Caco-2 (cell line): ENCODE data around the gene RAB11FIP4. TPM values are rescaled to one million over a fixed set of nuclear protein-coding genes. Genes with fewer than 3 reads are reported as not detected.

Source experiments
- BruUV-seq: library from RNA; stranded (reverse); fragments of 400-500 nt; replicated peaks from 2 replicates; lab custom pipeline; 2021; lab: Mats Ljungman, UMichigan
- CTCF ChIA-PET: fragments of 300-600 bp; sonication (Branson Sonifier 250); formaldehyde crosslinking; loops from one replicate; lab custom pipeline; 2022; ENCODE audit warnings: antibody characterized with exemption; lab: Charles Lee
- POLR2A ChIA-PET: fragments of 300-600 bp; sonication (Branson Sonifier 250); formaldehyde crosslinking; loops from one replicate; lab custom pipeline; 2022; ENCODE audit warnings: antibody characterized with exemption; lab: Charles Lee
- DNase-seq, 2 experiments: peaks; one replicate each; pipeline versions ENCODE4 v3.0.0 to v3.0.0-alpha.2; 2020 to 2022
- H3K27me3 ChIP-seq: replicated peaks from 2 replicates; pipeline ENCODE4 v1.6.0; 2011; ENCODE audit warnings: low read length; ENCODE audit not compliant: control insufficient read depth, insufficient read depth
- H3K36me3 ChIP-seq: 2 replicates; pipeline ENCODE4 v1.5.1; 2011; ENCODE audit warnings: low read length; ENCODE audit not compliant: control insufficient read depth, insufficient read depth
- H3K4me1 ChIP-seq: fragments of 250-450 bp; sonication (Bioruptor Pico); 2 replicates; pipeline ENCODE4 v1.5.1; 2020; ENCODE audit warnings: mild to moderate bottlenecking
- H3K4me3 ChIP-seq: 2 replicates; pipeline ENCODE4 v1.5.1; 2011; ENCODE audit warnings: low read depth, mild to moderate bottlenecking, control low read depth, low read length
- H3K9me3 ChIP-seq: fragments of 250-450 bp; sonication (Bioruptor Pico); 2 replicates; pipeline ENCODE4 v1.5.1; 2020; ENCODE audit warnings: mild to moderate bottlenecking, moderate library complexity
- H3K27ac Mint-ChIP-seq: one replicate; pipeline ENCODE4 v1.8.0; 2022; ENCODE audit warnings: mixed read lengths; ENCODE audit not compliant: unreplicated experiment
- H3K27me3 Mint-ChIP-seq: one replicate; pipeline ENCODE4 v1.8.0; 2022; ENCODE audit warnings: mixed read lengths; ENCODE audit not compliant: insufficient read depth, unreplicated experiment
- H3K36me3 Mint-ChIP-seq: one replicate; pipeline ENCODE4 v1.8.0; 2022; ENCODE audit warnings: mild to moderate bottlenecking, mixed read lengths; ENCODE audit not compliant: insufficient read depth, unreplicated experiment
- H3K4me1 Mint-ChIP-seq: one replicate; pipeline ENCODE4 v1.8.0; 2022; ENCODE audit warnings: low read depth, mixed read lengths; ENCODE audit not compliant: unreplicated experiment
- H3K4me3 Mint-ChIP-seq: one replicate; pipeline ENCODE4 v1.8.0; 2022; ENCODE audit warnings: mild to moderate bottlenecking, moderate library complexity, mixed read lengths; ENCODE audit not compliant: unreplicated experiment
- H3K9me3 Mint-ChIP-seq: one replicate; pipeline ENCODE4 v1.8.0; 2022; ENCODE audit warnings: mixed read lengths; ENCODE audit not compliant: unreplicated experiment
- intact Hi-C: fragments of 100-400 bp; cut with micrococcal nuclease; formaldehyde crosslinking; loops from one replicate; pipeline ENCODE4 v1.10.0; 2022; ENCODE audit not compliant: unreplicated experiment
- total RNA-seq: library from RNA; stranded (reverse); gene quantifications from 2 replicates; pipeline ENCODE4 v1.2.3, GENCODE V29; 2022
- TF ChIP-seq, protein P1 (sequence below), 2 experiments: fragments of 200-600 bp in 1 of 2; IDR thresholded peaks; 1 replicate in 1 of 2; 2 replicates in 1 of 2; pipeline versions ENCODE4 v1.5.1 to v1.8.0; 2011 to 2022; ENCODE audit warnings: antibody characterized with exemption in 1 of 2, control low read depth in 1 of 2, inconsistent platforms in 1 of 2, low read depth in 1 of 2, low read length in 1 of 2, mild to moderate bottlenecking in 1 of 2, moderate library complexity in 1 of 2; ENCODE audit not compliant: insufficient read depth in 1 of 2, severe bottlenecking in 1 of 2, unreplicated experiment in 1 of 2

RAB11FIP4 gene
- total RNA-seq, 1 experiment from 2014 or later: 90.3 TPM

DNA sequence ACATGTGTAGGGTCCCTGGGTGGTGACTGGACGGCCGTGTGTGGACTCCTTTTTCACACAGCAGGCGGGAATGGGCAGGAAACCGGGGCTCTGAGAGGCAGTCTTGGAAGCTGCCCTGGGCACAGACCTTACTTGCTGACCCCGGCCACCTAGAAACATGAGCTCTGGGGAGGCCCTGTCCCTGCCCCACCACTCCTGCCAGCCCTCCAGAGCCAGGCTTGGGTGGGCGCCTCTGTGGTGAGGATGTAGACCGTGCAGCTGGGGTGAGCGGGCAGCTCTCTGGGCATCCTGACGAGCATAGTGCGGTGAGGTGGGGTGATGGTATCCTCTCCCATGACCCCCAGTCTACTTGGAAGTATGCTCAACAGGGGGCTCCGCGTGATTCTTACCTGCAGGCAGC is 121.3 kb downstream of the RAB11FIP4 start:
- H3K27me3 Mint-ChIP-seq: no peaks in the 10 kb centered on the region
- ChIA-PET CTCF (interaction anchor here (0.8 to 1.7 kb wide), 2 partner anchors 14 to 76 kb away, joined by 3 to 4 read pairs; no protein-coding TSS in a partner anchor), POLR2A (no interaction called here)
- H3K9me3 ChIP-seq: no peaks in the 10 kb centered on the region
- H3K4me3 Mint-ChIP-seq: no peak overlapping the region
- H3K36me3 ChIP-seq: peaks cover 6% of the 10 kb centered on the region
- intact Hi-C loops: no loop called here
- BruUV-seq: no TSS peak
- TF ChIP-seq, protein P1, sequence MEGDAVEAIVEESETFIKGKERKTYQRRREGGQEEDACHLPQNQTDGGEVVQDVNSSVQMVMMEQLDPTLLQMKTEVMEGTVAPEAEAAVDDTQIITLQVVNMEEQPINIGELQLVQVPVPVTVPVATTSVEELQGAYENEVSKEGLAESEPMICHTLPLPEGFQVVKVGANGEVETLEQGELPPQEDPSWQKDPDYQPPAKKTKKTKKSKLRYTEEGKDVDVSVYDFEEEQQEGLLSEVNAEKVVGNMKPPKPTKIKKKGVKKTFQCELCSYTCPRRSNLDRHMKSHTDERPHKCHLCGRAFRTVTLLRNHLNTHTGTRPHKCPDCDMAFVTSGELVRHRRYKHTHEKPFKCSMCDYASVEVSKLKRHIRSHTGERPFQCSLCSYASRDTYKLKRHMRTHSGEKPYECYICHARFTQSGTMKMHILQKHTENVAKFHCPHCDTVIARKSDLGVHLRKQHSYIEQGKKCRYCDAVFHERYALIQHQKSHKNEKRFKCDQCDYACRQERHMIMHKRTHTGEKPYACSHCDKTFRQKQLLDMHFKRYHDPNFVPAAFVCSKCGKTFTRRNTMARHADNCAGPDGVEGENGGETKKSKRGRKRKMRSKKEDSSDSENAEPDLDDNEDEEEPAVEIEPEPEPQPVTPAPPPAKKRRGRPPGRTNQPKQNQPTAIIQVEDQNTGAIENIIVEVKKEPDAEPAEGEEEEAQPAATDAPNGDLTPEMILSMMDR (IDR thresholded peaks at IDR 0.05; ENCODE audit: insufficient read depth in 1 of 2, low read depth in 1 of 2, low read length in 1 of 2, severe bottlenecking in 1 of 2, unreplicated experiment in 1 of 2): no peak
- H3K4me1 Mint-ChIP-seq: peaks cover 12% of the 10 kb centered on the region
- H3K36me3 Mint-ChIP-seq: peaks cover 46% of the 10 kb centered on the region
- DNase-seq: no peak
- peak overlapping the region; percentile 59 for H3K27ac Mint-ChIP-seq
- no peak overlapping the region for H3K4me3 ChIP-seq
- H3K27me3 ChIP-seq: no peaks in the 10 kb centered on the region
- H3K4me1 ChIP-seq: peaks cover 36% of the 10 kb centered on the region
- no peaks in the 10 kb centered on the region for H3K9me3 Mint-ChIP-seq

- Mint-ChIP-seq H3K27ac (peak overlapping the region; percentile 59), H3K27me3 (no peaks in the 10 kb centered on the region), H3K9me3 (no peaks in the 10 kb centered on the region), H3K36me3 (peaks cover 51% of the 10 kb centered on the region), H3K4me1 (peaks cover 7% of the 10 kb centered on the region), H3K4me3 (no peak overlapping the region)
- Histone ChIP-seq H3K4me3 (no peak overlapping the region), H3K27me3 (no peaks in the 10 kb centered on the region), H3K4me1 (peaks cover 27% of the 10 kb centered on the region), H3K36me3 (peaks cover 6% of the 10 kb centered on the region), H3K9me3 (no peaks in the 10 kb centered on the region)
- DNase-seq: no peak
- POLR2A ChIA-PET: interaction anchor here (0.5 kb wide), 1 partner anchor 26 kb away, joined by 3 read pairs; no protein-coding TSS in a partner anchor
- intact Hi-C loops: no loop called here
- TF ChIP-seq, protein P1 (IDR thresholded peaks at IDR 0.05; ENCODE audit: insufficient read depth in 1 of 2, low read depth in 1 of 2, low read length in 1 of 2, severe bottlenecking in 1 of 2, unreplicated experiment in 1 of 2): no peak
- CTCF ChIA-PET: no interaction called here
- BruUV-seq: no TSS peak
Measured at GRCh38 chr17:31513731-31514427, 122.4 kb downstream of the RAB11FIP4 start.

DNA sequence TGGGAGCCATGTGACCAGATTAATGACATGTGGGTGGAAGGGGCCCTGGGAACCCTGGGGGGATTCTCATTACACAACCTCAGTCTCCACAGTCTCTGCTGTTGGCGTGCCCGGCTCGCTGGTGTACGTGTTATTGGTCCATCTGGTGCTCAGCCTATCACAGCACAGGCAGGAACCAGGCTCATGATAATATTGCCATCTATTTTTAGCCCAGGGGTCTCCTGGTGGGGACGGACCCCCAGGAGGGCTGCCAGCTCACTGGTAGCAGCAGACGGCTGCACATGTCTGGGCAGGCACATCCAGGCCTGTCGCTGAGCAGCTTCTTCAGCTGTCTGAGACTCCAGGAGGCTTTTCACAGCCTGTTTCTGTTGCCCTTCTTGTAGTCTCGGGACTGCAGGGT is 123.8 kb downstream of the RAB11FIP4 start:
- Mint-ChIP-seq H3K4me3 (no peak overlapping the region), H3K4me1 (peaks cover 6% of the 10 kb centered on the region), H3K9me3 (no peaks in the 10 kb centered on the region), H3K36me3 (peaks cover 49% of the 10 kb centered on the region), H3K27me3 (no peaks in the 10 kb centered on the region), H3K27ac (no peak overlapping the region)
- CTCF ChIA-PET: interaction anchor here (1.0 kb wide), 1 partner anchor 78 kb away, joined by 3 read pairs; no protein-coding TSS in a partner anchor
- no TSS peak for BruUV-seq
- no peak overlapping the region for H3K4me3 ChIP-seq
- TF ChIP-seq, protein P1 (IDR thresholded peaks at IDR 0.05; ENCODE audit: insufficient read depth in 1 of 2, low read depth in 1 of 2, low read length in 1 of 2, severe bottlenecking in 1 of 2, unreplicated experiment in 1 of 2): no peak
- no peaks in the 10 kb centered on the region for H3K27me3 ChIP-seq
- H3K9me3 ChIP-seq: no peaks in the 10 kb centered on the region
- peaks cover 5% of the 10 kb centered on the region for H3K36me3 ChIP-seq
- intact Hi-C loops: no loop called here
- H3K4me1 ChIP-seq: peaks cover 17% of the 10 kb centered on the region
- no peak for DNase-seq
- POLR2A ChIA-PET: interaction anchor here (0.6 kb wide), 1 partner anchor 28 kb away, joined by 5 read pairs; no protein-coding TSS in a partner anchor
